GM12878 (cell line): ENCODE data around the gene P3R3URF. TPM values are rescaled to one million over a fixed set of nuclear protein-coding genes. Genes with fewer than 3 reads are reported as not detected.

Experiments
- ATAC-seq: fragments of 200-7000 bp; cut with Tn5 transposase; 3 replicates; pipeline ENCODE4 v1.9.1; 2020; ENCODE audit warnings: mild to moderate bottlenecking, moderate library complexity
- BruUV-seq: library from RNA; stranded (reverse); fragments of 400-500 nt; replicated peaks from 2 replicates; lab custom pipeline; 2021; lab: Mats Ljungman, UMichigan
- CTCF ChIA-PET: fragments of 300-600 bp; sonication (Branson Sonifier 250); formaldehyde crosslinking; extraction: SDS; loops from one replicate; lab custom pipeline; 2021; ENCODE audit warnings: inconsistent platforms; lab: Yijun Ruan, JAX
- POLR2A ChIA-PET: fragments of 350-600 bp; formaldehyde crosslinking; extraction: SDS; loops from one replicate; lab custom pipeline; 2021; ENCODE audit warnings: inconsistent platforms; lab: Charles Lee
- RAD21 ChIA-PET: fragments of 300-600 bp; sonication (Branson Sonifier 250); formaldehyde crosslinking; loops from one replicate; lab custom pipeline; 2023; ENCODE audit warnings: antibody characterized with exemption; ENCODE audit not compliant: unreplicated experiment; lab: Charles Lee
- SMC1A ChIA-PET: fragments of 300-600 bp; sonication (Branson Sonifier 250); formaldehyde crosslinking; loops from one replicate; lab custom pipeline; 2023; ENCODE audit not compliant: unreplicated experiment, uncharacterized antibody; lab: Charles Lee
- DNase-seq: peaks from one replicate; pipeline ENCODE4 v3.0.0-alpha.2; 2011; ENCODE audit warnings: low read depth, low spot score
- FAIRE-seq: peaks from 3 replicates; lab custom pipeline; 2011; peaks lifted over from hg19 to GRCh38; lab: Jason Lieb, UNC
- H2AFZ ChIP-seq: 2 replicates; pipeline ENCODE4 v1.6.0; 2011; ENCODE audit warnings: low read depth, low read length, control low read depth; ENCODE audit not compliant: control insufficient read depth
- H3K27ac ChIP-seq: 2 replicates; pipeline ENCODE4 v1.5.1; 2011; ENCODE audit warnings: control low read depth; ENCODE audit not compliant: control insufficient read depth, insufficient read depth
- H3K27me3 ChIP-seq, 2 experiments: replicated peaks in 1 of 2; 2 replicates each; pipeline versions ENCODE4 v1.6.0 to v1.6.1; 2011; ENCODE audit warnings: low read length in 1 of 2; ENCODE audit not compliant: control insufficient read depth in 2 of 2, insufficient read depth in 2 of 2
- H3K36me3 ChIP-seq, 2 experiments: 2 replicates each; pipeline ENCODE4 v1.5.1; 2011; ENCODE audit warnings: low read length in 1 of 2; ENCODE audit not compliant: control insufficient read depth in 2 of 2, insufficient read depth in 2 of 2
- H3K4me1 ChIP-seq: 2 replicates; pipeline ENCODE4 v1.6.1; 2011; ENCODE audit warnings: mild to moderate bottlenecking, low read length, moderate library complexity, mixed read lengths; ENCODE audit not compliant: control insufficient read depth, insufficient read depth
- H3K4me2 ChIP-seq: 2 replicates; pipeline ENCODE4 v1.6.0; 2011; ENCODE audit warnings: control low read depth; ENCODE audit not compliant: control insufficient read depth, insufficient read depth
- H3K4me3 ChIP-seq: fragments of 200-600 bp; sonication (generic); 2 replicates; pipeline ENCODE4 v1.5.1; 2016
- H3K79me2 ChIP-seq: 2 replicates; pipeline ENCODE4 v1.6.0; 2011; ENCODE audit warnings: low read length; ENCODE audit not compliant: control insufficient read depth, insufficient read depth
- H3K9ac ChIP-seq: 2 replicates; pipeline ENCODE4 v1.8.0; 2011; ENCODE audit warnings: low read length, control low read depth, mixed read lengths; ENCODE audit not compliant: control insufficient read depth, insufficient read depth
- H3K9me3 ChIP-seq: replicated peaks from 3 replicates; pipeline ENCODE4 v1.5.1; 2011; ENCODE audit warnings: mild to moderate bottlenecking, low read length; ENCODE audit not compliant: control insufficient read depth, insufficient read depth
- H4K20me1 ChIP-seq: 2 replicates; pipeline ENCODE4 v1.6.0; 2011; ENCODE audit not compliant: control insufficient read depth, insufficient read depth
- CHD4 ChIP-seq: fragments of 200-600 bp; sonication (generic); IDR thresholded peaks from 2 replicates; pipeline ENCODE4 v1.6.1; 2016; ENCODE audit warnings: mild to moderate bottlenecking
- HDGF ChIP-seq: fragments of 450-650 bp; IDR thresholded peaks from 2 replicates; pipeline ENCODE4 v1.6.1; 2016; ENCODE audit warnings: antibody characterized with exemption
- NBN ChIP-seq: fragments of 450-650 bp; IDR thresholded peaks from 2 replicates; pipeline ENCODE4 v1.6.1; 2016
- SRF ChIP-seq, 2 experiments: IDR thresholded peaks; 2 replicates each; pipeline ENCODE4 v1.6.1; 2011; ENCODE audit warnings: low read depth in 2 of 2, low read length in 2 of 2, mild to moderate bottlenecking in 1 of 2, moderate library complexity in 1 of 2
- TCF7 ChIP-seq: IDR thresholded peaks from 2 replicates; pipeline ENCODE4 v1.6.1; 2014; ENCODE audit warnings: antibody characterized with exemption, borderline replicate concordance
- ZSCAN29 ChIP-seq: fragments of 450-650 bp; IDR thresholded peaks from 2 replicates; pipeline ENCODE4 v1.6.1; 2017; ENCODE audit warnings: mild to moderate bottlenecking, moderate library complexity
- WGBS: methylation state at CpG from one replicate; pipeline ENCODE4 v1.1.6; 2016; ENCODE audit warnings: low lambda C conversion rate; ENCODE audit not compliant: insufficient replicate concordance, insufficient coverage; ENCODE audit errors: missing lambda C conversion rate; 5-methylcytosine and 5-hydroxymethylcytosine counted together
- in situ Hi-C: fragments of 300-500 bp; cut with MboI; formaldehyde crosslinking; loops from 9 replicates; pipeline ENCODE4 v1.14.3; 2018; ENCODE audit warnings: mixed read lengths
- intact Hi-C: fragments of 100-400 bp; cut with micrococcal nuclease; formaldehyde crosslinking; loops from one replicate; pipeline ENCODE4 v1.14.2; 2022; ENCODE audit not compliant: unreplicated experiment
- polyA plus RNA-seq, 11 experiments: library from polyadenylated mRNA; depleted of rRNA in 4 of 11; unstranded in 6 of 11; stranded (reverse) in 5 of 11; fragments of >200 nt; fragmentation: Nextera tagmentation in 4 of 11; fragmentation: Illumina TruSeq in 1 of 11; extraction: Ambion mirVana in 4 of 11; extraction: Trizol in 1 of 11; gene quantifications; 1 replicate in 1 of 11; 2 replicates in 10 of 11; pipeline versions ENCODE4 v1.2.1 to v1.2.3, GENCODE V29; 2011 to 2016; ENCODE audit warnings: inconsistent platforms in 2 of 11, missing spikeins in 2 of 11, low read depth in 1 of 11
- total RNA-seq, 4 experiments: library from RNA; depleted of rRNA in 3 of 4; stranded (reverse); fragments of >200 nt in 3 of 4; fragmentation: Illumina TruSeq in 1 of 4; extraction: Trizol in 1 of 4; gene quantifications; 2 replicates each; pipeline versions ENCODE4 v1.2.1 to v1.2.3, GENCODE V29; 2013 to 2021
- TF ChIP-seq, protein P1 (sequence below): fragments of 450-650 bp; IDR thresholded peaks from 2 replicates; pipeline ENCODE4 v1.6.1; 2017; ENCODE audit warnings: mild to moderate bottlenecking, moderate library complexity

Gene P3R3URF
- total and polyA plus RNA-seq, 10 of the 15 experiments (the other 5 are each of a cell fraction or from before 2014, with no cell fraction given) = not detected

DNA sequence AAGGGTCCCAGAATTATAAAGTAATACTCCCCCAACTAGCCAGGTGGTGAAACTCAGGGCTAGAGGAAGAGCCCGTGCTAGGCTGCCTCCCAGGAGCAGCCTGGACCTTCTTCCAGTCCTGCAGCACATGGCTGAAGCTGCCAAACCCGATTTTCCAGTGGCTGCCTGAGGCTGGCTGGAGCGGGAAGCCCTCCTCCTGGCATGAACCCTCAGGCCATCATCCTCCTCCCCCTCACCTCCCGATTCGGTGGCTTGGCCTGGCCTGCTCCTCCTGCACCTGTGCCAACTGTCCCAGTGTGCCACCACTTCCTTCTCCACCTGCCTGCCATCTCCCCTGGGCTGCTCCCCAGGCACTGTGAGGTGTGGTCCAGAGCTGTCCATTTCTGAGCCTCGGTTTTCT, 4.4 kb downstream of the P3R3URF start:
- no peaks in the 10 kb centered on the region for H3K79me2 ChIP-seq
- H3K4me2 ChIP-seq = no peak overlapping the region
- no peaks in the 10 kb centered on the region; the same call in 1 of the 2 replicates for H4K20me1 ChIP-seq
- WGBS = 57% methylated on average over 6 of the region's 6 CpGs
- H3K27ac ChIP-seq = no peak overlapping the region
- H2AFZ ChIP-seq = no peak overlapping the region
- H3K4me1 ChIP-seq = peaks cover 10% of the 10 kb centered on the region
- intact Hi-C loops (no loop called here), in situ Hi-C loops (no loop called here)
- ATAC-seq = no peak
- H3K9me3 ChIP-seq = no peaks in the 10 kb centered on the region
- TF ChIP-seq ZSCAN29 (no peak), CHD4 (no peak), NBN (no peak), HDGF (no peak), TCF7 (no peak), SRF (IDR thresholded peaks at IDR 0.05; ENCODE audit: low read depth in 2 of 2, low read length in 2 of 2) (no peak)
- TF ChIP-seq, protein P1, sequence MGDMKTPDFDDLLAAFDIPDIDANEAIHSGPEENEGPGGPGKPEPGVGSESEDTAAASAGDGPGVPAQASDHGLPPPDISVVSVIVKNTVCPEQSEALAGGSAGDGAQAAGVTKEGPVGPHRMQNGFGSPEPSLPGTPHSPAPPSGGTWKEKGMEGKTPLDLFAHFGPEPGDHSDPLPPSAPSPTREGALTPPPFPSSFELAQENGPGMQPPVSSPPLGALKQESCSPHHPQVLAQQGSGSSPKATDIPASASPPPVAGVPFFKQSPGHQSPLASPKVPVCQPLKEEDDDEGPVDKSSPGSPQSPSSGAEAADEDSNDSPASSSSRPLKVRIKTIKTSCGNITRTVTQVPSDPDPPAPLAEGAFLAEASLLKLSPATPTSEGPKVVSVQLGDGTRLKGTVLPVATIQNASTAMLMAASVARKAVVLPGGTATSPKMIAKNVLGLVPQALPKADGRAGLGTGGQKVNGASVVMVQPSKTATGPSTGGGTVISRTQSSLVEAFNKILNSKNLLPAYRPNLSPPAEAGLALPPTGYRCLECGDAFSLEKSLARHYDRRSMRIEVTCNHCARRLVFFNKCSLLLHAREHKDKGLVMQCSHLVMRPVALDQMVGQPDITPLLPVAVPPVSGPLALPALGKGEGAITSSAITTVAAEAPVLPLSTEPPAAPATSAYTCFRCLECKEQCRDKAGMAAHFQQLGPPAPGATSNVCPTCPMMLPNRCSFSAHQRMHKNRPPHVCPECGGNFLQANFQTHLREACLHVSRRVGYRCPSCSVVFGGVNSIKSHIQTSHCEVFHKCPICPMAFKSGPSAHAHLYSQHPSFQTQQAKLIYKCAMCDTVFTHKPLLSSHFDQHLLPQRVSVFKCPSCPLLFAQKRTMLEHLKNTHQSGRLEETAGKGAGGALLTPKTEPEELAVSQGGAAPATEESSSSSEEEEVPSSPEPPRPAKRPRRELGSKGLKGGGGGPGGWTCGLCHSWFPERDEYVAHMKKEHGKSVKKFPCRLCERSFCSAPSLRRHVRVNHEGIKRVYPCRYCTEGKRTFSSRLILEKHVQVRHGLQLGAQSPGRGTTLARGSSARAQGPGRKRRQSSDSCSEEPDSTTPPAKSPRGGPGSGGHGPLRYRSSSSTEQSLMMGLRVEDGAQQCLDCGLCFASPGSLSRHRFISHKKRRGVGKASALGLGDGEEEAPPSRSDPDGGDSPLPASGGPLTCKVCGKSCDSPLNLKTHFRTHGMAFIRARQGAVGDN = no peak
- ChIA-PET CTCF (interaction anchor here (0.9 to 17.5 kb wide), 5 partner anchors 9 to 134 kb away, joined by 3 to 293 read pairs (median 3); no protein-coding TSS in a partner anchor), POLR2A (interaction anchor here (0.5 to 1.0 kb wide), 3 partner anchors 27 to 40 kb away, joined by 3 to 4 read pairs (median 3); no protein-coding TSS in a partner anchor), SMC1A (interaction anchor here (0.8 to 8.0 kb wide), 7 partner anchors 12 to 134 kb away, joined by 3 to 50 read pairs (median 6); no protein-coding TSS in a partner anchor), RAD21 (interaction anchor here (1.8 kb wide), 1 partner anchor 130 kb away, joined by 5 read pairs; no protein-coding TSS in a partner anchor)
- no peak for FAIRE-seq
- no peak overlapping the region for H3K9ac ChIP-seq
- DNase-seq = no peak
- H3K36me3 ChIP-seq = no peaks in the 10 kb centered on the region
- no peaks in the 10 kb centered on the region; a peak in 1 of 4 replicates for H3K27me3 ChIP-seq
- no peak overlapping the region for H3K4me3 ChIP-seq
- no TSS peak for BruUV-seq
